Mesothelial cell of epicardium (in vitro differentiated cells): ENCODE data around the gene CASP6. TPM values are rescaled to one million over a fixed set of nuclear protein-coding genes. Genes with fewer than 3 reads are reported as not detected.

Experiments
- DNase-seq, 2 experiments: peaks; one replicate each; pipeline ENCODE4 v3.0.0; 2021; ENCODE audit warnings: low spot score in 2 of 2; ENCODE audit not compliant: unreplicated experiment in 2 of 2
- H3K27ac Mint-ChIP-seq: 2 replicates; pipeline ENCODE4 v1.8.0; 2021; ENCODE audit warnings: mixed read lengths
- H3K27me3 Mint-ChIP-seq: 2 replicates; pipeline ENCODE4 v1.8.0; 2021; ENCODE audit warnings: low read depth, mixed read lengths
- H3K36me3 Mint-ChIP-seq: 2 replicates; pipeline ENCODE4 v1.8.0; 2021; ENCODE audit warnings: mixed read lengths
- H3K4me1 Mint-ChIP-seq: 2 replicates; pipeline ENCODE4 v1.8.0; 2021; ENCODE audit warnings: mixed read lengths
- H3K4me3 Mint-ChIP-seq: 2 replicates; pipeline ENCODE4 v1.8.0; 2021; ENCODE audit warnings: mild to moderate bottlenecking, moderate library complexity, mixed read lengths
- H3K9me3 Mint-ChIP-seq: 2 replicates; pipeline ENCODE4 v1.8.0; 2021; ENCODE audit warnings: mixed read lengths
- CTCF ChIP-seq: fragments of 200-600 bp; sonication (generic); IDR thresholded peaks from one replicate; pipeline ENCODE4 v1.5.0; 2021; ENCODE audit warnings: antibody characterized with exemption; ENCODE audit not compliant: unreplicated experiment
- total RNA-seq: library from RNA; stranded (reverse); gene quantifications from 3 replicates; pipeline ENCODE4 v1.2.1, GENCODE V29; 2021

Gene CASP6
- total RNA-seq, 1 donor from 2014 or later, result 36.7 TPM

- Mint-ChIP-seq H3K4me3 (no peak overlapping the region), H3K4me1 (no peaks in the 10 kb centered on the region), H3K9me3 (no peaks in the 10 kb centered on the region), H3K27ac (no peak overlapping the region), H3K36me3 (no peaks in the 10 kb centered on the region), H3K27me3 (no peaks in the 10 kb centered on the region)
- TF ChIP-seq CTCF, result no peak
- DNase-seq, result no peak
Observed at GRCh38 chr4:109662116-109662515, 41.1 kb downstream of the CASP6 start.

- no peak overlapping the region for H3K4me3 Mint-ChIP-seq
- no peak for TF ChIP-seq CTCF
- H3K4me1 Mint-ChIP-seq, result no peaks in the 10 kb centered on the region
Observed at GRCh38 chr4:109658871-109659410, 44.3 kb downstream of the CASP6 start.

GRCh38 chr4:109657854-109658418 lies 45.3 kb downstream of the CASP6 start:
- Mint-ChIP-seq H3K36me3 (peaks cover 2% of the 10 kb centered on the region), H3K4me3 (no peak overlapping the region), H3K9me3 (peaks cover 2% of the 10 kb centered on the region), H3K4me1 (no peaks in the 10 kb centered on the region), H3K27ac (no peak overlapping the region), H3K27me3 (no peaks in the 10 kb centered on the region)
- DNase-seq, result no peak
- no peak for TF ChIP-seq CTCF

More at GRCh38 chr4:109658871-109659410, 44.3 kb downstream of the CASP6 start:
- H3K27ac Mint-ChIP-seq, result no peak overlapping the region
- peaks cover 2% of the 10 kb centered on the region for H3K9me3 Mint-ChIP-seq
- no peaks in the 10 kb centered on the region for H3K27me3 Mint-ChIP-seq
- no peaks in the 10 kb centered on the region for H3K36me3 Mint-ChIP-seq
- no peak for DNase-seq

- Mint-ChIP-seq H3K36me3 (peaks cover 7% of the 10 kb centered on the region), H3K27me3 (no peaks in the 10 kb centered on the region), H3K27ac (no peak overlapping the region), H3K4me1 (no peaks in the 10 kb centered on the region), H3K4me3 (no peak overlapping the region), H3K9me3 (peaks cover 21% of the 10 kb centered on the region)
- DNase-seq, result no peak
- no peak for TF ChIP-seq CTCF
Observed at GRCh38 chr4:109655396-109655795, 47.8 kb downstream of the CASP6 start.

- peaks cover 16% of the 10 kb centered on the region for H3K36me3 Mint-ChIP-seq
- H3K27ac Mint-ChIP-seq, result no peak overlapping the region
- H3K4me3 Mint-ChIP-seq, result no peak overlapping the region
- no peak for DNase-seq
- no peak for TF ChIP-seq CTCF
- peaks cover 2% of the 10 kb centered on the region for H3K4me1 Mint-ChIP-seq
- peaks cover 35% of the 10 kb centered on the region for H3K9me3 Mint-ChIP-seq
- H3K27me3 Mint-ChIP-seq, result no peaks in the 10 kb centered on the region
Observed at GRCh38 chr4:109649872-109650271, 53.4 kb downstream of the CASP6 start.
